Esophagus squamous epithelium (tissue), 4 donors: ENCODE results near the gene FAM222A.

Experiments used
- POLR2A ChIP-seq, 4 donors: fragments of 450-650 bp; IDR thresholded peaks; one replicate each; pipeline ENCODE4 v1.6.1; 2017; ENCODE audit warnings: antibody characterized with exemption in 4 of 4, mild to moderate bottlenecking in 4 of 4, moderate library complexity in 3 of 4
- TF ChIP-seq, protein P1 (sequence below), 6 experiments: fragments of 450-650 bp in 4 of 6; fragments of 200-600 bp in 2 of 6; sonication (generic) in 2 of 6; IDR thresholded peaks; one replicate each; pipeline ENCODE4 v1.5.1; 2016 to 2019; ENCODE audit warnings: antibody characterized with exemption in 6 of 6, mild to moderate bottlenecking in 4 of 6, moderate library complexity in 4 of 6

DNA sequence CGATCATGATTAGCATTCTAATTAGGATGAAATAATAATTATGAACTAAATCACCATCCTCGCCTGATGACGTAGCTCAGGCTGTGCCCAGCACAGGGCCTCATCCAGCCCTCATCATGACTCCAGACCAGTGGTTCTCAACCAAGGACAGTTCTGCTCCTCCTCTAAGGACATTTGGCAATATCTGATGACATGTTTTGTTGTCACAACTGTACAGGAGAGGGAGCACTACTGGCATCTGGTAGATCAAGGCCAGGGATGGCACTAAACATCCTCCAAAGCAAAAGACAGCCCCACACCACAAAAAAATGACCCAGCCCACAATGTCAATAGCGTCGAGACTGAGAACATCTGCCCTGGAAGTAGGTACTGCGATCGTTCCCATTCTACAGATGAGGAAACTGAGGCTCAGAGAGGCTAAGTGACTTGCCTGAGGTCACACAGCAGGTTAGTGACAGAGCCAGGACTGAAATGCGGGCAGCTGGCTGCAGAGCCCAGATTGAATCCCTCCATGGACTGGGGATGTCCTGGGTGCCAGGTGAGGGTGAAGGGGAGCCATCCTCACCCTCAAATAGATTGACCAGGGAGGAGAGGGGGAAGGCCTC, 104.1 kb downstream of the FAM222A start:
- no peak for TF ChIP-seq POLR2A (IDR thresholded peaks at IDR 0.05)
- TF ChIP-seq, protein P1, sequence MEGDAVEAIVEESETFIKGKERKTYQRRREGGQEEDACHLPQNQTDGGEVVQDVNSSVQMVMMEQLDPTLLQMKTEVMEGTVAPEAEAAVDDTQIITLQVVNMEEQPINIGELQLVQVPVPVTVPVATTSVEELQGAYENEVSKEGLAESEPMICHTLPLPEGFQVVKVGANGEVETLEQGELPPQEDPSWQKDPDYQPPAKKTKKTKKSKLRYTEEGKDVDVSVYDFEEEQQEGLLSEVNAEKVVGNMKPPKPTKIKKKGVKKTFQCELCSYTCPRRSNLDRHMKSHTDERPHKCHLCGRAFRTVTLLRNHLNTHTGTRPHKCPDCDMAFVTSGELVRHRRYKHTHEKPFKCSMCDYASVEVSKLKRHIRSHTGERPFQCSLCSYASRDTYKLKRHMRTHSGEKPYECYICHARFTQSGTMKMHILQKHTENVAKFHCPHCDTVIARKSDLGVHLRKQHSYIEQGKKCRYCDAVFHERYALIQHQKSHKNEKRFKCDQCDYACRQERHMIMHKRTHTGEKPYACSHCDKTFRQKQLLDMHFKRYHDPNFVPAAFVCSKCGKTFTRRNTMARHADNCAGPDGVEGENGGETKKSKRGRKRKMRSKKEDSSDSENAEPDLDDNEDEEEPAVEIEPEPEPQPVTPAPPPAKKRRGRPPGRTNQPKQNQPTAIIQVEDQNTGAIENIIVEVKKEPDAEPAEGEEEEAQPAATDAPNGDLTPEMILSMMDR (IDR thresholded peaks at IDR 0.05) = no peak
